ENCODE measurements around the gene VPS36.
"Not testable (repeated sequence)": the region's sequence is repeated elsewhere in the genome, so short reads cannot be mapped to it uniquely, and the experiment has no call there.

GRCh38 chr13:52480677-52481428 is 30.4 kb upstream of the VPS36 start:
- not testable (repeated sequence) for TF ChIP-seq CTCF, POLR2A (IDR thresholded peaks at IDR 0.05)
